ENCODE results near the gene RIT1.

Gene RIT1

GRCh38 chr1:155850345-155850744 is 60.8 kb downstream of the RIT1 start:
- TF ChIP-seq CTCF (conservative IDR thresholded peaks at IDR 0.05; ENCODE audit: control insufficient read depth, insufficient read depth, low read depth, low read length) = no peak
- H3K4me3 ChIP-seq (ENCODE audit: control insufficient read depth, low read depth, low read length) = no peak overlapping the region

GRCh38 chr1:155847823-155848529 is 63.2 kb downstream of the RIT1 start:
- no peak for TF ChIP-seq CTCF (conservative IDR thresholded peaks at IDR 0.05; ENCODE audit: control insufficient read depth, insufficient read depth, low read depth, low read length)
- DNase-seq (ENCODE audit: low read depth) = no peak
- no peak overlapping the region for H3K4me3 ChIP-seq (ENCODE audit: control insufficient read depth, low read depth, low read length)

More at GRCh38 chr1:155850345-155850744, 60.8 kb downstream of the RIT1 start:
- DNase-seq (ENCODE audit: low read depth) = no peak

All from fibroblast of mammary gland (primary cell).